IMR-90 (cell line): Measurements from ENCODE around the gene SLC37A4. TPM values are rescaled to one million over a fixed set of nuclear protein-coding genes. Genes with fewer than 3 reads are reported as not detected.

Source experiments
- ATAC-seq: fragments of 200-7000 bp; cut with Tn5 transposase; 2 replicates; pipeline ENCODE4 v1.9.1; 2020; ENCODE audit warnings: low read depth, mild to moderate bottlenecking, moderate library complexity
- BruUV-seq: library from RNA; stranded (reverse); fragments of 400-500 nt; replicated peaks from 2 replicates; lab custom pipeline; 2021; lab: Mats Ljungman, UMichigan
- CTCF ChIA-PET: fragments of 300-600 bp; formaldehyde crosslinking; extraction: SDS; loops from one replicate; lab custom pipeline; 2021; ENCODE audit warnings: antibody characterized with exemption; lab: Yijun Ruan, JAX
- POLR2A ChIA-PET: fragments of 300-600 bp; sonication (Branson Sonifier 250); formaldehyde crosslinking; loops from one replicate; lab custom pipeline; 2022; ENCODE audit warnings: antibody characterized with exemption; ENCODE audit not compliant: unreplicated experiment; lab: Charles Lee
- DNase-seq: peaks from one replicate; pipeline ENCODE4 v3.0.0; 2013
- H2AFZ ChIP-seq: replicated peaks from 2 replicates; pipeline ENCODE3; 2013; ENCODE audit warnings: low read length, mild to moderate bottlenecking; ENCODE audit not compliant: poor library complexity
- H2AK5ac ChIP-seq: 2 replicates; pipeline ENCODE4 v1.6.1; 2013; ENCODE audit warnings: low read depth, low read length, inconsistent platforms
- H2AK9ac ChIP-seq: replicated peaks from 2 replicates; pipeline ENCODE3; 2013; ENCODE audit warnings: mild to moderate bottlenecking, low read depth, low read length, moderate library complexity; ENCODE audit not compliant: poor library complexity
- H2BK120ac ChIP-seq: 2 replicates; pipeline ENCODE4 v1.6.1; 2013; ENCODE audit warnings: low read depth, low read length, inconsistent platforms
- H2BK15ac ChIP-seq: 3 replicates; pipeline ENCODE4 v1.6.1; 2013; ENCODE audit warnings: low read depth, low read length, inconsistent platforms
- H2BK20ac ChIP-seq: 2 replicates; pipeline ENCODE4 v1.6.1; 2013; ENCODE audit warnings: low read depth, mild to moderate bottlenecking, inconsistent platforms, low read length, moderate library complexity
- H2BK5ac ChIP-seq: 2 replicates; pipeline ENCODE4 v1.6.1; 2013; ENCODE audit warnings: mild to moderate bottlenecking, low read depth, low read length, inconsistent platforms; ENCODE audit not compliant: poor library complexity, severe bottlenecking
- H3K14ac ChIP-seq: replicated peaks from 2 replicates; pipeline ENCODE4 v1.6.1; 2013; ENCODE audit warnings: low read depth, low read length, inconsistent platforms
- H3K18ac ChIP-seq: 2 replicates; pipeline ENCODE4 v1.6.1; 2013; ENCODE audit warnings: low read depth, low read length, control low read depth
- H3K23ac ChIP-seq: 2 replicates; pipeline ENCODE4 v1.6.1; 2013; ENCODE audit warnings: low read depth, low read length, inconsistent platforms
- H3K27ac ChIP-seq: 2 replicates; pipeline ENCODE4 v1.5.1; 2013; ENCODE audit warnings: mild to moderate bottlenecking, control low read depth, low read length; ENCODE audit not compliant: insufficient read depth
- H3K27me3 ChIP-seq: 2 replicates; pipeline ENCODE4 v1.6.1; 2013; ENCODE audit warnings: low read length; ENCODE audit not compliant: control insufficient read depth, insufficient read depth
- H3K36me3 ChIP-seq: 2 replicates; pipeline ENCODE4 v1.6.1; 2013; ENCODE audit warnings: low read length, mixed read lengths; ENCODE audit not compliant: control insufficient read depth, insufficient read depth
- H3K4ac ChIP-seq: 2 replicates; pipeline ENCODE4 v1.6.1; 2013; ENCODE audit warnings: low read depth, low read length, inconsistent platforms
- H3K4me1 ChIP-seq: 2 replicates; pipeline ENCODE4 v1.6.1; 2013; ENCODE audit warnings: low read length, mixed read lengths; ENCODE audit not compliant: control insufficient read depth, insufficient read depth
- H3K4me2 ChIP-seq: 2 replicates; pipeline ENCODE4 v1.6.1; 2013; ENCODE audit warnings: low read depth, mild to moderate bottlenecking, control low read depth, low read length, moderate library complexity
- H3K4me3 ChIP-seq: 2 replicates; pipeline ENCODE4 v1.5.1; 2013; ENCODE audit warnings: low read depth, mild to moderate bottlenecking, control low read depth, low read length, moderate library complexity; ENCODE audit not compliant: insufficient read depth
- H3K56ac ChIP-seq: 2 replicates; pipeline ENCODE4 v1.6.1; 2013; ENCODE audit warnings: low read length, inconsistent platforms; ENCODE audit not compliant: insufficient read depth; ENCODE audit errors: extremely low read depth
- H3K79me1 ChIP-seq, 2 experiments: 2 replicates each; pipeline ENCODE4 v1.6.1; 2013; ENCODE audit warnings: low read length in 2 of 2, inconsistent platforms in 1 of 2, low read depth in 1 of 2
- H3K9ac ChIP-seq: 2 replicates; pipeline ENCODE4 v1.6.1; 2013; ENCODE audit warnings: low read depth, low read length, control low read depth
- H3K9me1 ChIP-seq: 2 replicates; pipeline ENCODE4 v1.6.1; 2013; ENCODE audit warnings: low read length, inconsistent platforms; ENCODE audit not compliant: insufficient read depth
- H3K9me3 ChIP-seq: 2 replicates; pipeline ENCODE4 v1.6.1; 2013; ENCODE audit warnings: low read length; ENCODE audit not compliant: control insufficient read depth, insufficient read depth
- H4K20me1 ChIP-seq: 2 replicates; pipeline ENCODE4 v1.6.1; 2013; ENCODE audit warnings: low read length, inconsistent platforms; ENCODE audit not compliant: insufficient read depth
- H4K5ac ChIP-seq: 2 replicates; pipeline ENCODE4 v1.6.1; 2013; ENCODE audit warnings: mild to moderate bottlenecking, low read depth, low read length, control low read depth
- H4K8ac ChIP-seq, 2 experiments: 2 replicates each; pipeline ENCODE4 v1.6.1; 2013; ENCODE audit warnings: low read depth in 2 of 2, low read length in 2 of 2, control low read depth in 1 of 2, inconsistent platforms in 1 of 2
- H4K91ac ChIP-seq: 2 replicates; pipeline ENCODE4 v1.6.1; 2013; ENCODE audit warnings: low read depth, low read length, inconsistent platforms; ENCODE audit not compliant: insufficient read depth
- FOS ChIP-seq: fragments of 150-350 bp; IDR thresholded peaks from 2 replicates; pipeline ENCODE4 v1.6.1; 2016; ENCODE audit warnings: low read depth, low read length
- MAZ ChIP-seq: IDR thresholded peaks from 2 replicates; pipeline ENCODE4 v1.6.1; 2012; ENCODE audit warnings: low read depth, mild to moderate bottlenecking, low read length, improper control_type of control experiment, moderate library complexity, borderline replicate concordance
- RFX5 ChIP-seq: IDR thresholded peaks from 2 replicates; pipeline ENCODE4 v1.8.0; 2012; ENCODE audit warnings: low read depth, mild to moderate bottlenecking, low read length, moderate library complexity
- WGBS, 2 experiments: methylation state at CpG; one replicate each; pipeline versions ENCODE4 v1.1.5 to v1.1.7; 2013; ENCODE audit warnings: missing lambda C conversion rate in 2 of 2; ENCODE audit not compliant: insufficient read length in 1 of 2; ENCODE audit errors: extremely low coverage in 2 of 2; 5-methylcytosine and 5-hydroxymethylcytosine counted together
- dilution Hi-C: fragments of 300-500 bp; cut with HindIII; formaldehyde crosslinking; loops from one replicate; pipeline ENCODE4 v1.14.3; 2018; ENCODE audit warnings: low sequenced_read_pairs; ENCODE audit not compliant: unreplicated experiment
- in situ Hi-C: fragments of 300-500 bp; cut with MboI; formaldehyde crosslinking; loops from 3 replicates; pipeline ENCODE4 v1.14.3; 2019; ENCODE audit warnings: low sequenced_read_pairs, inconsistent platforms, mixed read lengths
- intact Hi-C: fragments of 100-400 bp; cut with micrococcal nuclease; formaldehyde crosslinking; loops from 2 replicates; pipeline ENCODE4 v1.10.0; 2022
- polyA plus RNA-seq, 3 experiments: library from polyadenylated mRNA; depleted of rRNA; stranded (reverse); fragments of >200 nt; gene quantifications; 2 replicates each; pipeline ENCODE4 v1.2.3, GENCODE V29; 2012; ENCODE audit warnings: low replicate concordance in 1 of 3
- total RNA-seq: library from RNA; depleted of rRNA; stranded (reverse); fragments of >200 nt; gene quantifications from 2 replicates; pipeline ENCODE4 v1.2.3, GENCODE V29; 2012

The SLC37A4 gene
- total and polyA plus RNA-seq, 2 of the 4 experiments (the other 2 are of a cell fraction) = 7.5 to 14.3 TPM

- Histone ChIP-seq H3K4me1 (peaks cover 7% of the 10 kb centered on the region), H3K27ac (peak overlapping the region; percentile 64), H3K4ac (peak overlapping the region; percentile 80), H2BK5ac (peak overlapping the region; percentile 77), H3K27me3 (no peaks in the 10 kb centered on the region), H3K9ac (peak overlapping the region; percentile 71), H3K36me3 (peaks cover 11% of the 10 kb centered on the region), H3K14ac (peak overlapping the region; percentile 67), H3K4me3 (peak overlapping the region; percentile 83), H2AFZ (peak overlapping the region; percentile 93), H3K9me1 (peaks cover 8% of the 10 kb centered on the region), H2AK5ac (peak overlapping the region; percentile 71; the same call in 1 of the 2 replicates), H2BK20ac (0 out of 2 replicates have a peak overlapping the region, but pooled peaks have one; percentile 27), H4K91ac (peak overlapping the region; percentile 74; the same call in 1 of the 2 replicates), H2BK120ac (no peak overlapping the region), H4K20me1 (no peaks in the 10 kb centered on the region), H2BK15ac (peak overlapping the region; percentile 68; the same call in 1 of the 3 replicates), H3K23ac (peak overlapping the region; percentile 93), H2AK9ac (peak overlapping the region; percentile 94), H4K8ac (peak overlapping the region; percentile 61 to 93), H3K79me1 (peaks cover 22 to 61% of the 10 kb centered on the region in 2 experiments), H4K5ac (peak overlapping the region; percentile 44; the same call in 1 of the 2 replicates), H3K4me2 (peak overlapping the region; percentile 98), H3K9me3 (no peaks in the 10 kb centered on the region), H3K18ac (no peak overlapping the region), H3K56ac (peak overlapping the region; percentile 49)
- ChIA-PET POLR2A (no interaction called here), CTCF (no interaction called here)
- in situ Hi-C loops = no loop called here
- intact Hi-C loops = no loop called here
- peak; percentile 30; the same call in 1 of the 2 replicates for TF ChIP-seq FOS
- no peak for TF ChIP-seq MAZ
- TF ChIP-seq RFX5 = no peak
- DNase-seq = peak; percentile 72
- WGBS, 2 experiments = no CpG with 5 or more reads among the region's 6 CpGs
- no peak for ATAC-seq
- dilution Hi-C loops = no loop called here
- TSS peak; percentile 39 for BruUV-seq
Measured at GRCh38 chr11:118998822-118999221, 31.9 kb downstream of the SLC37A4 start.
